HCT116 (cell line): ENCODE results near the gene TEKTIP1. TPM values are rescaled to one million over a fixed set of nuclear protein-coding genes. Genes with fewer than 3 reads are reported as not detected.

Source experiments
- ATAC-seq: fragments of 200-7000 bp; cut with Tn5 transposase; 2 replicates; pipeline ENCODE4 v1.9.1; 2020; ENCODE audit warnings: mild to moderate bottlenecking, moderate library complexity
- BruUV-seq: library from RNA; stranded (reverse); fragments of 400-500 nt; replicated peaks from 2 replicates; lab custom pipeline; 2021; lab: Mats Ljungman, UMichigan
- CTCF ChIA-PET: fragments of 300-600 bp; sonication (Branson Sonifier 250); formaldehyde crosslinking; loops from one replicate; lab custom pipeline; 2021; ENCODE audit warnings: antibody characterized with exemption; lab: Charles Lee
- POLR2A ChIA-PET: fragments of 300-600, 350-600 bp; sonication (Branson Sonifier 250); formaldehyde crosslinking; loops from one replicate; lab custom pipeline; 2021; ENCODE audit warnings: antibody characterized with exemption; lab: Charles Lee
- RAD21 ChIA-PET, 2 experiments: fragments of 300-600 bp; sonication (Branson Sonifier 250); formaldehyde crosslinking; loops; one replicate each; lab custom pipeline; 2023; ENCODE audit warnings: low total read pairs in 2 of 2; ENCODE audit not compliant: uncharacterized antibody in 2 of 2, unreplicated experiment in 2 of 2, low non-redundant PET in 1 of 2; lab: Charles Lee
- DNase-seq: peaks from one replicate; pipeline ENCODE4 v3.0.0-alpha.2; 2010; ENCODE audit warnings: low read depth, low spot score
- H2AFZ ChIP-seq: fragments of 200-600 bp; shearing (Covaris generic), sonication (generic); 2 replicates; pipeline ENCODE4 v1.6.1; 2017; ENCODE audit warnings: low read depth, mixed run types, mixed read lengths, antibody characterized with exemption, low read length; ENCODE audit not compliant: poor library complexity, severe bottlenecking
- H3K27ac ChIP-seq: 2 replicates; pipeline ENCODE4 v1.5.1; 2012; ENCODE audit warnings: low read depth, low read length
- H3K27me3 ChIP-seq: fragments of 200-600 bp; sonication (generic); 2 replicates; pipeline ENCODE4 v1.6.1; 2016; ENCODE audit warnings: mixed run types, low read length, mixed read lengths; ENCODE audit not compliant: insufficient read depth
- H3K36me3 ChIP-seq, 2 experiments: fragments of 200-500 bp in 1 of 2; fragments of 200-600 bp in 1 of 2; sonication (Bioruptor generic) in 1 of 2; sonication (generic) in 1 of 2; 2 replicates each; pipeline versions ENCODE4 v1.5.1 to v1.6.1; 2014 to 2016; ENCODE audit warnings: low read length in 2 of 2, inconsistent platforms in 1 of 2, mixed read lengths in 1 of 2, mixed run types in 1 of 2; ENCODE audit not compliant: insufficient read depth in 2 of 2, control insufficient read depth in 1 of 2
- H3K4me1 ChIP-seq, 2 experiments: fragments of 200-600 bp in 1 of 2; sonication (generic) in 1 of 2; 2 replicates each; pipeline versions ENCODE4 v1.5.1 to v1.6.1; 2012 to 2017; ENCODE audit warnings: low read length in 2 of 2, inconsistent platforms in 1 of 2, mild to moderate bottlenecking in 1 of 2, mixed read lengths in 1 of 2, mixed run types in 1 of 2, moderate library complexity in 1 of 2; ENCODE audit not compliant: insufficient read depth in 2 of 2, control insufficient read depth in 1 of 2
- H3K4me2 ChIP-seq: fragments of 200-600 bp; sonication (generic); 2 replicates; pipeline ENCODE4 v1.6.1; 2017; ENCODE audit warnings: mixed run types, low read length, mixed read lengths
- H3K4me3 ChIP-seq, 2 experiments: fragments of 200-600 bp in 1 of 2; sonication (generic) in 1 of 2; replicated peaks in 1 of 2; 2 replicates each; pipeline ENCODE4 v1.5.1; 2011 to 2016; ENCODE audit warnings: low read length in 2 of 2, control low read depth in 1 of 2, low read depth in 1 of 2, mild to moderate bottlenecking in 1 of 2, mixed read lengths in 1 of 2, mixed run types in 1 of 2
- H3K79me2 ChIP-seq: fragments of 200-600 bp; sonication (generic); 2 replicates; pipeline ENCODE4 v1.6.1; 2017; ENCODE audit warnings: mild to moderate bottlenecking, mixed run types, low read length, moderate library complexity, mixed read lengths; ENCODE audit not compliant: insufficient read depth
- H3K9ac ChIP-seq: fragments of 200-600 bp; sonication (generic); 2 replicates; pipeline ENCODE4 v1.6.1; 2016; ENCODE audit warnings: low read length, mixed read lengths
- H3K9me2 ChIP-seq: fragments of 200-600 bp; sonication (generic), shearing (Covaris generic); 2 replicates; pipeline ENCODE4 v1.6.1; 2017; ENCODE audit warnings: mixed run types, mild to moderate bottlenecking, moderate library complexity; ENCODE audit not compliant: insufficient read depth
- H3K9me3 ChIP-seq, 2 experiments: fragments of 200-500 bp in 1 of 2; fragments of 200-600 bp in 1 of 2; sonication (Bioruptor generic) in 1 of 2; sonication (generic) in 1 of 2; 2 replicates each; pipeline ENCODE4 v1.6.1; 2014 to 2017; ENCODE audit warnings: low read length in 2 of 2, mixed read lengths in 2 of 2, inconsistent platforms in 1 of 2, low read depth in 1 of 2, mild to moderate bottlenecking in 1 of 2, mixed run types in 1 of 2, moderate library complexity in 1 of 2; ENCODE audit not compliant: control insufficient read depth in 1 of 2, insufficient read depth in 1 of 2
- H4K20me1 ChIP-seq: fragments of 200-600 bp; sonication (generic), shearing (Covaris generic); 2 replicates; pipeline ENCODE4 v1.6.1; 2017; ENCODE audit warnings: mixed run types, mild to moderate bottlenecking, moderate library complexity; ENCODE audit not compliant: insufficient read depth
- CBX3 ChIP-seq: IDR thresholded peaks from 2 replicates; pipeline ENCODE4 v1.6.1; 2012; ENCODE audit warnings: low read depth
- EGR1 ChIP-seq: IDR thresholded peaks from 2 replicates; pipeline ENCODE4 v1.6.1; 2012; ENCODE audit warnings: low read depth
- ELF1 ChIP-seq: IDR thresholded peaks from 2 replicates; pipeline ENCODE4 v1.6.1; 2012; ENCODE audit warnings: low read depth, borderline replicate concordance
- EZH2 ChIP-seq: fragments of 200-600 bp; sonication (generic); IDR thresholded peaks from 2 replicates; pipeline ENCODE4 v1.6.1; 2017; ENCODE audit warnings: antibody characterized with exemption, mixed run types
- EZH2phosphoT487 ChIP-seq: fragments of 200-600 bp; IDR thresholded peaks from 2 replicates; pipeline ENCODE4 v1.6.1; 2018; ENCODE audit warnings: antibody characterized with exemption, borderline replicate concordance
- FOSL1 ChIP-seq: IDR thresholded peaks from 2 replicates; pipeline ENCODE4 v1.6.1; 2012; ENCODE audit warnings: low read depth
- JUND ChIP-seq: IDR thresholded peaks from 2 replicates; pipeline ENCODE4 v1.6.1; 2012
- POLR2A ChIP-seq: IDR thresholded peaks from 2 replicates; pipeline ENCODE4 v1.7.0; 2011; ENCODE audit warnings: borderline replicate concordance; ENCODE audit not compliant: insufficient read depth, insufficient read length; ENCODE audit errors: extremely low read depth
- POLR2AphosphoS5 ChIP-seq: IDR thresholded peaks from 2 replicates; pipeline ENCODE4 v1.6.1; 2011; ENCODE audit warnings: mild to moderate bottlenecking, low read depth, low read length, moderate library complexity
- RAD21 ChIP-seq: IDR thresholded peaks from 2 replicates; pipeline ENCODE4 v1.6.1; 2012; ENCODE audit warnings: low read depth, mild to moderate bottlenecking
- REST ChIP-seq: IDR thresholded peaks from 2 replicates; pipeline ENCODE4 v1.6.1; 2012; ENCODE audit warnings: low read depth
- SP1 ChIP-seq: IDR thresholded peaks from 2 replicates; pipeline ENCODE4 v1.6.1; 2012; ENCODE audit warnings: low read depth
- SRF ChIP-seq: IDR thresholded peaks from 2 replicates; pipeline ENCODE4 v1.6.1; 2012; ENCODE audit warnings: low read depth
- TCF7L2 ChIP-seq: IDR thresholded peaks from 2 replicates; pipeline ENCODE4 v1.7.0; 2011; ENCODE audit warnings: borderline replicate concordance, inconsistent platforms; ENCODE audit not compliant: insufficient read depth, insufficient read length; ENCODE audit errors: extremely low read depth
- ZFX ChIP-seq: fragments of 450-650 bp; IDR thresholded peaks from 2 replicates; pipeline ENCODE4 v1.6.1; 2017
- ZNF274 ChIP-seq: fragments of 200-500 bp; sonication (Bioruptor generic); IDR thresholded peaks from 2 replicates; pipeline ENCODE4 v1.6.1; 2014; ENCODE audit warnings: mild to moderate bottlenecking, low read depth, low read length, inconsistent platforms
- intact Hi-C: fragments of 100-400 bp; cut with micrococcal nuclease; formaldehyde crosslinking; loops from 2 replicates; pipeline ENCODE4 v1.10.0; 2022
- total RNA-seq: library from RNA; stranded (reverse); gene quantifications from one replicate; pipeline ENCODE4 v1.2.1, GENCODE V29; 2021; ENCODE audit not compliant: unreplicated experiment
- TF ChIP-seq, protein P1 (sequence below): IDR thresholded peaks from 2 replicates; pipeline ENCODE4 v1.6.1; 2012
- TF ChIP-seq, protein P2 (sequence below): IDR thresholded peaks from 2 replicates; pipeline ENCODE4 v1.6.1; 2012

TEKTIP1 gene
- total RNA-seq, 1 experiment from 2014 or later = 1.2 TPM

GRCh38 chr19:3518255-3518654 lies 20.7 kb upstream of the TEKTIP1 start:
- no peaks in the 10 kb centered on the region for H3K27me3 ChIP-seq
- H2AFZ ChIP-seq = no peak overlapping the region
- no peak overlapping the region for H3K4me3 ChIP-seq
- no peak overlapping the region for H3K9ac ChIP-seq
- no peak overlapping the region for H3K4me2 ChIP-seq
- H4K20me1 ChIP-seq = no peaks in the 10 kb centered on the region
- peaks cover 84% of the 10 kb centered on the region for H3K79me2 ChIP-seq
- ChIA-PET POLR2A (no interaction called here), RAD21 (no interaction called here), CTCF (no interaction called here)
- TF ChIP-seq TCF7L2 (no peak), CBX3 (no peak), FOSL1 (no peak), EZH2phosphoT487 (no peak), ELF1 (no peak), RAD21 (no peak), REST (no peak), SRF (no peak), POLR2A (no peak), SP1 (no peak), POLR2AphosphoS5 (no peak), ZNF274 (no peak), EZH2 (no peak), JUND (no peak), ZFX (no peak), EGR1 (no peak)
- TF ChIP-seq, protein P1, sequence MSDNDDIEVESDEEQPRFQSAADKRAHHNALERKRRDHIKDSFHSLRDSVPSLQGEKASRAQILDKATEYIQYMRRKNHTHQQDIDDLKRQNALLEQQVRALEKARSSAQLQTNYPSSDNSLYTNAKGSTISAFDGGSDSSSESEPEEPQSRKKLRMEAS = no peak
- TF ChIP-seq, protein P2, sequence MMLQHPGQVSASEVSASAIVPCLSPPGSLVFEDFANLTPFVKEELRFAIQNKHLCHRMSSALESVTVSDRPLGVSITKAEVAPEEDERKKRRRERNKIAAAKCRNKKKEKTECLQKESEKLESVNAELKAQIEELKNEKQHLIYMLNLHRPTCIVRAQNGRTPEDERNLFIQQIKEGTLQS = no peak
- no peak for ATAC-seq
- H3K9me2 ChIP-seq = no peaks in the 10 kb centered on the region
- no peak overlapping the region for H3K27ac ChIP-seq
- BruUV-seq = no TSS peak
- H3K36me3 ChIP-seq = peaks cover 5 to 8% of the 10 kb centered on the region in 2 experiments; a peak in 2 of 4 replicates
- intact Hi-C loops = no loop called here
- no peaks in the 10 kb centered on the region for H3K9me3 ChIP-seq
- DNase-seq = no peak
- H3K4me1 ChIP-seq = peaks cover 3 to 13% of the 10 kb centered on the region in 2 experiments; a peak in 2 of 4 replicates
